ENCODE results near the gene METTL14. TPM values are rescaled to one million over a fixed set of nuclear protein-coding genes. Genes with fewer than 3 reads are reported as not detected.

The METTL14 gene
- total RNA-seq, 1 experiment from 2014 or later: 53.8 TPM

DNA sequence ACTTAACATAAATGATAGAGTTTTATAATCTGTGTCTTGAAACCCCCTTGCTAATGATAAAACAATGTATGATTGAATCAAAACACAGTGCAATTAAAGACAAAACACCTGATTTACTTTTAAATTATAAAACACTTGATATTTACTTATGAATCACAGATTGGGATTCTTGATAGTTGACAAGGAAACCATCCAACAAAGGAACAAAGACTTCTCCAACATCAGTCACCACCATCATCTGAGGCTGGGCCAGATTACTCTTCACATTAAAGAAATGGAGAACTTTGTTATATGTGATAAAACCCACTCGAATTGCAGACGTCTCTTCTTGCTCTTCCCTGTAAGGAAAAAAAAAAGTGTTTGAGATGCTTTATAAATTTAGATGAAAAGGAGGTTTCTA lies 67.4 kb downstream of the METTL14 start:
- no peaks in the 10 kb centered on the region for H4K20me1 ChIP-seq (ENCODE audit: insufficient read depth)
- CTCF ChIA-PET: no interaction called here

More for the DNA sequence above, 67.4 kb downstream of the METTL14 start:
- H3K4me1 ChIP-seq (ENCODE audit: control insufficient read depth in 1 of 2, insufficient read depth in 2 of 2, low read length in 2 of 2): no peaks in the 10 kb centered on the region
- no peaks in the 10 kb centered on the region for H3K9me2 ChIP-seq (ENCODE audit: insufficient read depth)
- RAD21 ChIA-PET (ENCODE audit: low non-redundant PET in 1 of 2, low total read pairs in 2 of 2, uncharacterized antibody in 2 of 2, unreplicated experiment in 2 of 2): no interaction called here
- no peaks in the 10 kb centered on the region for H3K9me3 ChIP-seq (ENCODE audit: control insufficient read depth in 1 of 2, insufficient read depth in 1 of 2, low read depth in 1 of 2, low read length in 2 of 2)
- H3K36me3 ChIP-seq (ENCODE audit: control insufficient read depth in 1 of 2, insufficient read depth in 2 of 2, low read length in 2 of 2): peaks cover 0 to 5% of the 10 kb centered on the region in 2 experiments; a peak in 1 of 4 replicates
- H3K9ac ChIP-seq (ENCODE audit: low read length): no peak overlapping the region
- no peak for ATAC-seq
- DNase-seq (ENCODE audit: low read depth, low spot score): no peak
- no peak overlapping the region for H3K4me2 ChIP-seq (ENCODE audit: low read length)
- no peaks in the 10 kb centered on the region for H3K27me3 ChIP-seq (ENCODE audit: insufficient read depth, low read length)
- H3K79me2 ChIP-seq (ENCODE audit: insufficient read depth, low read length): no peaks in the 10 kb centered on the region
- POLR2A ChIA-PET: no interaction called here
- intact Hi-C loops (cut with micrococcal nuclease): no loop called here
- no peak overlapping the region for H2AFZ ChIP-seq (ENCODE audit: low read depth, low read length, poor library complexity, severe bottlenecking)
- TF ChIP-seq CBX3 (IDR thresholded peaks at IDR 0.05; ENCODE audit: low read depth) (no peak), ELF1 (IDR thresholded peaks at IDR 0.05; ENCODE audit: borderline replicate concordance, low read depth) (no peak), POLR2A (IDR thresholded peaks at IDR 0.05; ENCODE audit: borderline replicate concordance, extremely low read depth, insufficient read depth, insufficient read length) (no peak), YY1 (IDR thresholded peaks at IDR 0.05; ENCODE audit: extremely low read depth, insufficient replicate concordance, low read depth, low read length) (no peak), MAX (IDR thresholded peaks at IDR 0.05) (no peak), JUND (IDR thresholded peaks at IDR 0.05) (no peak), FOSL1 (IDR thresholded peaks at IDR 0.05; ENCODE audit: low read depth) (no peak), ATF3 (IDR thresholded peaks at IDR 0.05) (no peak), EGR1 (IDR thresholded peaks at IDR 0.05; ENCODE audit: low read depth) (no peak), RAD21 (IDR thresholded peaks at IDR 0.05; ENCODE audit: low read depth) (no peak), EZH2phosphoT487 (IDR thresholded peaks at IDR 0.05; ENCODE audit: borderline replicate concordance) (no peak), TCF7L2 (IDR thresholded peaks at IDR 0.05; ENCODE audit: borderline replicate concordance, extremely low read depth, insufficient read depth, insufficient read length) (no peak), SRF (IDR thresholded peaks at IDR 0.05; ENCODE audit: low read depth) (no peak), CEBPB (IDR thresholded peaks at IDR 0.05; ENCODE audit: low read depth) (no peak), EZH2 (IDR thresholded peaks at IDR 0.05) (no peak)
- TF ChIP-seq, protein P1, sequence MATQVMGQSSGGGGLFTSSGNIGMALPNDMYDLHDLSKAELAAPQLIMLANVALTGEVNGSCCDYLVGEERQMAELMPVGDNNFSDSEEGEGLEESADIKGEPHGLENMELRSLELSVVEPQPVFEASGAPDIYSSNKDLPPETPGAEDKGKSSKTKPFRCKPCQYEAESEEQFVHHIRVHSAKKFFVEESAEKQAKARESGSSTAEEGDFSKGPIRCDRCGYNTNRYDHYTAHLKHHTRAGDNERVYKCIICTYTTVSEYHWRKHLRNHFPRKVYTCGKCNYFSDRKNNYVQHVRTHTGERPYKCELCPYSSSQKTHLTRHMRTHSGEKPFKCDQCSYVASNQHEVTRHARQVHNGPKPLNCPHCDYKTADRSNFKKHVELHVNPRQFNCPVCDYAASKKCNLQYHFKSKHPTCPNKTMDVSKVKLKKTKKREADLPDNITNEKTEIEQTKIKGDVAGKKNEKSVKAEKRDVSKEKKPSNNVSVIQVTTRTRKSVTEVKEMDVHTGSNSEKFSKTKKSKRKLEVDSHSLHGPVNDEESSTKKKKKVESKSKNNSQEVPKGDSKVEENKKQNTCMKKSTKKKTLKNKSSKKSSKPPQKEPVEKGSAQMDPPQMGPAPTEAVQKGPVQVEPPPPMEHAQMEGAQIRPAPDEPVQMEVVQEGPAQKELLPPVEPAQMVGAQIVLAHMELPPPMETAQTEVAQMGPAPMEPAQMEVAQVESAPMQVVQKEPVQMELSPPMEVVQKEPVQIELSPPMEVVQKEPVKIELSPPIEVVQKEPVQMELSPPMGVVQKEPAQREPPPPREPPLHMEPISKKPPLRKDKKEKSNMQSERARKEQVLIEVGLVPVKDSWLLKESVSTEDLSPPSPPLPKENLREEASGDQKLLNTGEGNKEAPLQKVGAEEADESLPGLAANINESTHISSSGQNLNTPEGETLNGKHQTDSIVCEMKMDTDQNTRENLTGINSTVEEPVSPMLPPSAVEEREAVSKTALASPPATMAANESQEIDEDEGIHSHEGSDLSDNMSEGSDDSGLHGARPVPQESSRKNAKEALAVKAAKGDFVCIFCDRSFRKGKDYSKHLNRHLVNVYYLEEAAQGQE (IDR thresholded peaks at IDR 0.05; ENCODE audit: low read depth): no peak
- H3K27ac ChIP-seq (ENCODE audit: low read depth, low read length): no peak overlapping the region
- no TSS peak for BruUV-seq (replicated peaks)
- no peak overlapping the region for H3K4me3 ChIP-seq (replicated peaks in 1 of 2; ENCODE audit: low read depth in 1 of 2, low read length in 2 of 2)

Data from HCT116 (cell line).